ENCODE measurements around the gene PHF1. TPM values are rescaled to one million over a fixed set of nuclear protein-coding genes. Genes with fewer than 3 reads are reported as not detected.
A peak's percentile ranks its signal among the peaks of the same experiment; 100 is the strongest.

The PHF1 gene
- total and polyA plus RNA-seq, 2 of the 4 experiments (the other 2 are of a cell fraction) = 9.0 to 47.2 TPM

- H3K23ac ChIP-seq (ENCODE audit: low read depth, low read length) = peak within 1 kb of the TSS; percentile 97
- dilution Hi-C loops (cut with HindIII; ENCODE audit: low sequenced_read_pairs, unreplicated experiment) = no loop called here
- ATAC-seq (ENCODE audit: low read depth) = peak; percentile 83
- peak within 1 kb of the TSS; percentile 93 for H4K5ac ChIP-seq (ENCODE audit: low read depth, low read length)
- no TSS peak for BruUV-seq (replicated peaks)
- peaks cover 19% of the 10 kb centered on the region for H4K20me1 ChIP-seq (ENCODE audit: insufficient read depth, low read length)
- peaks cover 7% of the 10 kb centered on the region for H3K9me1 ChIP-seq (ENCODE audit: insufficient read depth, low read length)
- H3K4me2 ChIP-seq (ENCODE audit: low read depth, low read length) = peak within 1 kb of the TSS; percentile 98
- ChIA-PET CTCF (interaction anchor here (0.5 to 1.2 kb wide), 3 partner anchors 11 to 162 kb away, joined by 3 to 5 read pairs (median 3); no protein-coding TSS in a partner anchor), POLR2A (ENCODE audit: unreplicated experiment) (interaction anchor here (0.5 kb wide), 1 partner anchor 213 kb away, joined by 6 read pairs; the partner anchor contains the start of gene HSD17B8)
- H3K36me3 ChIP-seq (ENCODE audit: control insufficient read depth, insufficient read depth, low read length) = peaks cover 32% of the 10 kb centered on the region
- H2AK9ac ChIP-seq (replicated peaks; ENCODE audit: low read depth, low read length, poor library complexity) = peak within 1 kb of the TSS; percentile 100
- H3K27ac ChIP-seq (ENCODE audit: insufficient read depth, low read length) = peak within 1 kb of the TSS; percentile 98
- peak within 1 kb of the TSS; percentile 99 for H2AK5ac ChIP-seq (ENCODE audit: low read depth, low read length)
- in situ Hi-C loops (cut with MboI; ENCODE audit: low sequenced_read_pairs) = no loop called here
- H2BK120ac ChIP-seq (ENCODE audit: low read depth, low read length) = peak within 1 kb of the TSS; percentile 95
- peak within 1 kb of the TSS; percentile 99 for H2AFZ ChIP-seq (replicated peaks; ENCODE audit: low read length, poor library complexity)
- H3K56ac ChIP-seq (ENCODE audit: extremely low read depth, insufficient read depth, low read length) = peak within 1 kb of the TSS; percentile 99
- 0% methylated on average over 13 of the region's 51 CpGs; no CpG with 5 or more reads in 1 of the 2 experiments for WGBS, 2 experiments (ENCODE audit: extremely low coverage in 2 of 2, insufficient read length in 1 of 2)
- H2BK15ac ChIP-seq (ENCODE audit: low read depth, low read length) = peak within 1 kb of the TSS; percentile 98; the same call in 2 of the 3 replicates
- H3K4me3 ChIP-seq (ENCODE audit: insufficient read depth, low read depth, low read length) = peak within 1 kb of the TSS; percentile 63
- H3K18ac ChIP-seq (ENCODE audit: low read depth, low read length) = peak within 1 kb of the TSS; percentile 94
- peak within 1 kb of the TSS; percentile 96 for H4K91ac ChIP-seq (ENCODE audit: insufficient read depth, low read depth, low read length)
- H3K79me1 ChIP-seq (ENCODE audit: low read depth in 1 of 2, low read length in 2 of 2) = peaks cover 20 to 88% of the 10 kb centered on the region in 2 experiments
- no peaks in the 10 kb centered on the region for H3K9me3 ChIP-seq (ENCODE audit: control insufficient read depth, insufficient read depth, low read length)
- peak within 1 kb of the TSS; percentile 97 for H2BK5ac ChIP-seq (ENCODE audit: low read depth, low read length, poor library complexity, severe bottlenecking)
- intact Hi-C loops (cut with micrococcal nuclease) = loop anchor here (2.0 to 5.0 kb wide), 3 partner anchors 27 to 121 kb away; partner anchors contain the start of genes KIFC1, RGL2 and TAPBP
- peak within 1 kb of the TSS; percentile 98 for H3K4ac ChIP-seq (ENCODE audit: low read depth, low read length)
- no peaks in the 10 kb centered on the region for H3K27me3 ChIP-seq (ENCODE audit: control insufficient read depth, insufficient read depth, low read length)
- peaks cover 19% of the 10 kb centered on the region for H3K4me1 ChIP-seq (ENCODE audit: control insufficient read depth, insufficient read depth, low read length)
- peak within 1 kb of the TSS; percentile 92 for H3K9ac ChIP-seq (ENCODE audit: low read depth, low read length)
- H3K14ac ChIP-seq (replicated peaks; ENCODE audit: low read depth, low read length) = peak within 1 kb of the TSS; percentile 97
- H2BK20ac ChIP-seq (ENCODE audit: low read depth, low read length) = peak within 1 kb of the TSS; percentile 77
- H4K8ac ChIP-seq (ENCODE audit: low read depth in 2 of 2, low read length in 2 of 2) = peak within 1 kb of the TSS; percentile 97 to 98
- DNase-seq = peak; percentile 100
- TF ChIP-seq NFE2L2 (IDR thresholded peaks at IDR 0.05; ENCODE audit: low read depth, low read length) = no peak
- TF ChIP-seq MAZ (IDR thresholded peaks at IDR 0.05; ENCODE audit: borderline replicate concordance, low read depth, low read length) = peak; percentile 43; the same call in 1 of the 2 replicates
- TF ChIP-seq MXI1 (IDR thresholded peaks at IDR 0.05; ENCODE audit: borderline replicate concordance, low read depth, low read length) = peak; percentile 89
- no peak for TF ChIP-seq RAD21 (IDR thresholded peaks at IDR 0.05; ENCODE audit: low read length)
- TF ChIP-seq CEBPB (IDR thresholded peaks at IDR 0.05; ENCODE audit: low read depth, low read length) = 0 out of 2 replicates have a peak, but pooled peaks have one; percentile 3
- TF ChIP-seq RCOR1 (IDR thresholded peaks at IDR 0.05; ENCODE audit: insufficient replicate concordance, low read length) = peak; percentile 75
- peak; percentile 98 for TF ChIP-seq USF2 (IDR thresholded peaks at IDR 0.05; ENCODE audit: low read depth, low read length)
- no peak for TF ChIP-seq CHD1 (IDR thresholded peaks at IDR 0.05; ENCODE audit: low read depth, low read length)
- TF ChIP-seq ELK1 (IDR thresholded peaks at IDR 0.05; ENCODE audit: borderline replicate concordance, low read depth, low read length) = no peak
- no peak; the same call in 1 of the 2 replicates for TF ChIP-seq POLR2A (IDR thresholded peaks at IDR 0.05; ENCODE audit: low read depth, low read length)
- peak; percentile 47; the same call in 1 of the 2 replicates for TF ChIP-seq MAFK (IDR thresholded peaks at IDR 0.05; ENCODE audit: low read depth, low read length)
- TF ChIP-seq CTCF (conservative IDR thresholded peaks at IDR 0.05; ENCODE audit: low read depth, low read length) = peak; percentile 20; the same call in 1 of the 2 replicates
- TF ChIP-seq RFX5 (IDR thresholded peaks at IDR 0.05; ENCODE audit: low read depth, low read length) = 0 out of 2 replicates have a peak, but pooled peaks have one; percentile 24
Measured at GRCh38 chr6:33417903-33418689, 7.3 kb downstream of the PHF1 start, which contains the start of gene CUTA. TSS of gene CUTA (minus strand) at chr6:33418107. CDS start at chr6:33418000, 107 bp downstream.
